MCF 10A (cell line): ENCODE results near the gene DYSF. TPM values are rescaled to one million over a fixed set of nuclear protein-coding genes. Genes with fewer than 3 reads are reported as not detected.

Experiments used
- BruUV-seq: library from RNA; stranded (reverse); fragments of 400-500 nt; replicated peaks from 2 replicates; lab custom pipeline; 2021; lab: Mats Ljungman, UMichigan
- CTCF ChIA-PET: fragments of 300-600 bp; sonication (Branson Sonifier 250); formaldehyde crosslinking; extraction: SDS; loops from one replicate; lab custom pipeline; 2021; ENCODE audit warnings: antibody characterized with exemption, inconsistent platforms; lab: Yijun Ruan, JAX
- POLR2A ChIA-PET: fragments of 300-600, 350-650 bp; sonication (Branson Sonifier 250); formaldehyde crosslinking; extraction: SDS; loops from one replicate; lab custom pipeline; 2020; ENCODE audit warnings: antibody characterized with exemption, inconsistent platforms; lab: Yijun Ruan, JAX
- DNase-seq: peaks from one replicate; pipeline ENCODE4 v3.0.0-alpha.2; 2018; ENCODE audit not compliant: unreplicated experiment
- H3K27ac Mint-ChIP-seq: one replicate; pipeline ENCODE4 v1.8.0; 2022; ENCODE audit warnings: mild to moderate bottlenecking, low read depth, mixed read lengths; ENCODE audit not compliant: unreplicated experiment
- H3K27me3 Mint-ChIP-seq: one replicate; pipeline ENCODE4 v1.8.0; 2022; ENCODE audit warnings: mixed read lengths; ENCODE audit not compliant: insufficient read depth, unreplicated experiment
- H3K36me3 Mint-ChIP-seq: one replicate; pipeline ENCODE4 v1.8.0; 2022; ENCODE audit warnings: mild to moderate bottlenecking, moderate library complexity, mixed read lengths; ENCODE audit not compliant: insufficient read depth, unreplicated experiment
- H3K4me1 Mint-ChIP-seq: one replicate; pipeline ENCODE4 v1.8.0; 2022; ENCODE audit warnings: mixed read lengths; ENCODE audit not compliant: insufficient read depth, unreplicated experiment
- H3K4me3 Mint-ChIP-seq: one replicate; pipeline ENCODE4 v1.8.0; 2022; ENCODE audit warnings: mild to moderate bottlenecking, moderate library complexity, mixed read lengths; ENCODE audit not compliant: unreplicated experiment
- H3K9me3 Mint-ChIP-seq: one replicate; pipeline ENCODE4 v1.8.0; 2022; ENCODE audit warnings: mixed read lengths; ENCODE audit not compliant: unreplicated experiment
- CTCF ChIP-seq: fragments of 200-600 bp; IDR thresholded peaks from one replicate; pipeline ENCODE4 v1.8.0; 2022; ENCODE audit warnings: antibody characterized with exemption, mild to moderate bottlenecking; ENCODE audit not compliant: unreplicated experiment
- intact Hi-C: fragments of 100-400 bp; cut with micrococcal nuclease; formaldehyde crosslinking; loops from 2 replicates; pipeline ENCODE4 v1.14.1; 2022
- total RNA-seq: library from RNA; stranded (reverse); gene quantifications from 2 replicates; pipeline ENCODE4 v1.2.3, GENCODE V29; 2022

The DYSF gene
- total RNA-seq, 1 experiment from 2014 or later, result 2.0 TPM

- TF ChIP-seq CTCF, result no peak
- CTCF ChIA-PET, result interaction anchor here (0.6 kb wide), 1 partner anchor 1110 kb away, joined by 3 read pairs; no protein-coding TSS in a partner anchor
- peaks cover 41% of the 10 kb centered on the region for H3K27me3 Mint-ChIP-seq
These were observed 253.5 kb downstream of the DYSF start for GRCh38 chr2:71706836-71707235.

GRCh38 chr2:71710367-71711132 lies 257.2 kb downstream of the DYSF start:
- no peaks in the 10 kb centered on the region for H3K4me1 Mint-ChIP-seq
- no peak overlapping the region for H3K4me3 Mint-ChIP-seq
- ChIA-PET CTCF (no interaction called here), POLR2A (no interaction called here)
- no peak overlapping the region for H3K27ac Mint-ChIP-seq
- DNase-seq, result no peak
- TF ChIP-seq CTCF, result no peak
- H3K36me3 Mint-ChIP-seq, result no peaks in the 10 kb centered on the region
- BruUV-seq, result no TSS peak
- H3K27me3 Mint-ChIP-seq, result peaks cover 4% of the 10 kb centered on the region
- no peaks in the 10 kb centered on the region for H3K9me3 Mint-ChIP-seq
- intact Hi-C loops, result no loop called here

More at GRCh38 chr2:71706836-71707235, 253.5 kb downstream of the DYSF start:
- Mint-ChIP-seq H3K9me3 (no peaks in the 10 kb centered on the region), H3K36me3 (no peaks in the 10 kb centered on the region), H3K4me3 (no peak overlapping the region), H3K4me1 (no peaks in the 10 kb centered on the region), H3K27ac (no peak overlapping the region)
- no peak for DNase-seq
- intact Hi-C loops, result no loop called here
- no TSS peak for BruUV-seq
- POLR2A ChIA-PET, result no interaction called here

- H3K27ac Mint-ChIP-seq, result no peak overlapping the region
- H3K4me3 Mint-ChIP-seq, result no peak overlapping the region
- H3K4me1 Mint-ChIP-seq, result no peaks in the 10 kb centered on the region
- no peaks in the 10 kb centered on the region for H3K9me3 Mint-ChIP-seq
- H3K27me3 Mint-ChIP-seq, result no peaks in the 10 kb centered on the region
- no peaks in the 10 kb centered on the region for H3K36me3 Mint-ChIP-seq
- no peak for TF ChIP-seq CTCF
- intact Hi-C loops, result no loop called here
- CTCF ChIA-PET, result no interaction called here
- POLR2A ChIA-PET, result interaction anchor here (0.8 kb wide), 1 partner anchor 413 kb away, joined by 4 read pairs; no protein-coding TSS in a partner anchor
- no TSS peak for BruUV-seq
- DNase-seq, result peak; percentile 70
These were observed 257.9 kb downstream of the DYSF start for GRCh38 chr2:71711133-71711855.

GRCh38 chr2:71712158-71712818 lies 258.9 kb downstream of the DYSF start:
- H3K27me3 Mint-ChIP-seq, result no peaks in the 10 kb centered on the region
- no peaks in the 10 kb centered on the region for H3K36me3 Mint-ChIP-seq
- no peak overlapping the region for H3K4me3 Mint-ChIP-seq
- DNase-seq, result no peak
- no peak overlapping the region for H3K27ac Mint-ChIP-seq
- no TSS peak for BruUV-seq
- no peak for TF ChIP-seq CTCF
- H3K4me1 Mint-ChIP-seq, result peaks cover 7% of the 10 kb centered on the region
- CTCF ChIA-PET, result no interaction called here
- H3K9me3 Mint-ChIP-seq, result no peaks in the 10 kb centered on the region
- intact Hi-C loops, result no loop called here
- POLR2A ChIA-PET, result interaction anchor here (0.8 kb wide), 1 partner anchor 414 kb away, joined by 4 read pairs; no protein-coding TSS in a partner anchor
